ENCODE data around the gene PNO1. TPM values are rescaled to one million over a fixed set of nuclear protein-coding genes. Genes with fewer than 3 reads are reported as not detected.

PNO1 gene
- total RNA-seq, 1 experiment from 2014 or later: 35.0 TPM

GRCh38 chr2:68118816-68119215 lies 38.9 kb upstream of the PNO1 start:
- intact Hi-C loops (cut with micrococcal nuclease): no loop called here
- DNase-seq (ENCODE audit: unreplicated experiment): no peak
- Mint-ChIP-seq H3K27ac (ENCODE audit: low read depth, unreplicated experiment) (no peak overlapping the region), H3K9me3 (ENCODE audit: unreplicated experiment) (no peaks in the 10 kb centered on the region), H3K4me1 (ENCODE audit: insufficient read depth, unreplicated experiment) (peaks cover 5% of the 10 kb centered on the region), H3K4me3 (ENCODE audit: unreplicated experiment) (no peak overlapping the region), H3K27me3 (ENCODE audit: insufficient read depth, unreplicated experiment) (no peaks in the 10 kb centered on the region), H3K36me3 (ENCODE audit: insufficient read depth, unreplicated experiment) (no peaks in the 10 kb centered on the region)
- TF ChIP-seq CTCF (IDR thresholded peaks at IDR 0.05; ENCODE audit: unreplicated experiment): no peak
- CTCF ChIA-PET: no interaction called here
- BruUV-seq (replicated peaks): no TSS peak
- POLR2A ChIA-PET: interaction anchor here (0.7 kb wide), 1 partner anchor 11 kb away, joined by 3 read pairs; no protein-coding TSS in a partner anchor

GRCh38 chr2:68119504-68119903 lies 38.2 kb upstream of the PNO1 start:
- Mint-ChIP-seq H3K9me3 (ENCODE audit: unreplicated experiment) (no peaks in the 10 kb centered on the region), H3K36me3 (ENCODE audit: insufficient read depth, unreplicated experiment) (no peaks in the 10 kb centered on the region), H3K4me3 (ENCODE audit: unreplicated experiment) (no peak overlapping the region), H3K27ac (ENCODE audit: low read depth, unreplicated experiment) (no peak overlapping the region), H3K27me3 (ENCODE audit: insufficient read depth, unreplicated experiment) (no peaks in the 10 kb centered on the region), H3K4me1 (ENCODE audit: insufficient read depth, unreplicated experiment) (peaks cover 5% of the 10 kb centered on the region)
- no peak for TF ChIP-seq CTCF (IDR thresholded peaks at IDR 0.05; ENCODE audit: unreplicated experiment)
- no TSS peak for BruUV-seq (replicated peaks)
- ChIA-PET CTCF (interaction anchor here (8.8 kb wide), 1 partner anchor 172 kb away, joined by 161 read pairs; no protein-coding TSS in a partner anchor), POLR2A (no interaction called here)
- intact Hi-C loops (cut with micrococcal nuclease): no loop called here
- no peak for DNase-seq (ENCODE audit: unreplicated experiment)

DNA sequence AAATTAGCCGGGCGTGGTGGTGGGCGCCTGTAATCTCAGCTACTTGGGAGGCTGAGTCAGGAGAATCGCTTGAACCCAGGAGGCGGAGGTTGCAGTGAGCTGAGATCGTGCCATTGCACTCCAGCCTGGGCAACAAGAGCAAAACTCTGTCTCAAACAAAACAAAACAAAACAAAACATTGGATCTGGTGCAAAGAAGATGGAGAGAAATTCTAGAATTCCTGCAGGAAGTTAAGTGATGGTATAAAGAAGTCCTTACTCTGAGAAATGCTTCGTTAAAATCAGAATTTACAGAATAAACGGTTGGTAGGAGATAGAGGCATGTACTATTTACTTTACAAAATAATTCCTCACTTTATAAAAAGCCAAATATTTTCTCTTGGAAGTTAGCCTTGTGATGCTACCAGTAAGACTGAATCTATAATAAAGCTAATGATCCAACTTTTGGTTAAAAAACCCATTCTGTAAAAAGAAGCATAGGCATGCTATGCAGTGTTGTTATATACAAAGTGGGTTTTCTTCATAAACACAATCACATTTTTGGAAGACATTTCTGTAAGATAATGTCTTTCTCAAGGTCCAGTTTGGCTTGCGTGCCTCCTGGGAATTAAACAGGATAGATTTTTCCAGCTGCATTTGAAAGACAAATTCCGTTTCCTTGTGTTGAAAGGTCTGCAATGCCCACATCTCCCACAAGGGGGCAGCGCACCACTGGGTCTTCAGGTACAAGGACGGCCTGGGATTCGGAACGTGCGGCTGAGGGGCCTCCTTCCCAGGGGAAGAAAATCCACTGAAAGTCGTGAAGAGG lies 35.6 kb upstream of the PNO1 start:
- Mint-ChIP-seq H3K27me3 (ENCODE audit: insufficient read depth, unreplicated experiment) (no peaks in the 10 kb centered on the region), H3K4me1 (ENCODE audit: insufficient read depth, unreplicated experiment) (peaks cover 5% of the 10 kb centered on the region), H3K36me3 (ENCODE audit: insufficient read depth, unreplicated experiment) (no peaks in the 10 kb centered on the region), H3K27ac (ENCODE audit: low read depth, unreplicated experiment) (no peak overlapping the region), H3K9me3 (ENCODE audit: unreplicated experiment) (no peaks in the 10 kb centered on the region), H3K4me3 (ENCODE audit: unreplicated experiment) (no peak overlapping the region)
- POLR2A ChIA-PET: interaction anchor here (0.7 to 1.3 kb wide), 8 partner anchors 36 to 396 kb away, joined by 3 to 17 read pairs (median 4); partner anchors contain the start of genes APLF, FBXO48 and PNO1
- peak; percentile 97 for TF ChIP-seq CTCF (IDR thresholded peaks at IDR 0.05; ENCODE audit: unreplicated experiment)
- BruUV-seq (replicated peaks): no TSS peak
- peak; percentile 84 for DNase-seq (ENCODE audit: unreplicated experiment)
- intact Hi-C loops (cut with micrococcal nuclease): loop anchor here (1.0 kb wide), 6 partner anchors 103 to 319 kb away; no protein-coding TSS in a partner anchor
- CTCF ChIA-PET: interaction anchor here (0.6 to 8.8 kb wide), 31 partner anchors 8 to 853 kb away, joined by 3 to 161 read pairs (median 4); no protein-coding TSS in a partner anchor

- no peak overlapping the region for H3K4me3 Mint-ChIP-seq (ENCODE audit: unreplicated experiment)
- no peaks in the 10 kb centered on the region for H3K36me3 Mint-ChIP-seq (ENCODE audit: insufficient read depth, unreplicated experiment)
- no peak for DNase-seq (ENCODE audit: unreplicated experiment)
- BruUV-seq (replicated peaks): no TSS peak
- intact Hi-C loops (cut with micrococcal nuclease): loop anchor here (1.0 kb wide), 6 partner anchors 103 to 319 kb away; no protein-coding TSS in a partner anchor
- ChIA-PET POLR2A (interaction anchor here (0.8 to 1.3 kb wide), 8 partner anchors 35 to 345 kb away, joined by 3 to 17 read pairs (median 4); partner anchors contain the start of genes APLF, FBXO48 and PNO1), CTCF (interaction anchor here (0.7 to 8.8 kb wide), 29 partner anchors 9 to 853 kb away, joined by 3 to 161 read pairs (median 4); no protein-coding TSS in a partner anchor)
- TF ChIP-seq CTCF (IDR thresholded peaks at IDR 0.05; ENCODE audit: unreplicated experiment): no peak
- H3K9me3 Mint-ChIP-seq (ENCODE audit: unreplicated experiment): no peaks in the 10 kb centered on the region
- no peaks in the 10 kb centered on the region for H3K27me3 Mint-ChIP-seq (ENCODE audit: insufficient read depth, unreplicated experiment)
- no peak overlapping the region for H3K27ac Mint-ChIP-seq (ENCODE audit: low read depth, unreplicated experiment)
- peaks cover 5% of the 10 kb centered on the region for H3K4me1 Mint-ChIP-seq (ENCODE audit: insufficient read depth, unreplicated experiment)
Measured at GRCh38 chr2:68122680-68122964, 35.1 kb upstream of the PNO1 start.

All from MCF 10A (cell line).